GM23338 (cell line): Measurements from ENCODE around the gene ZNF804B. TPM values are rescaled to one million over a fixed set of nuclear protein-coding genes. Genes with fewer than 3 reads are reported as not detected.
A peak's percentile ranks its signal among the peaks of the same experiment; 100 is the strongest.

ENCODE experiments used
- ATAC-seq: fragments of 200-7000 bp; cut with Tn5 transposase; 3 replicates; pipeline ENCODE4 v1.9.1; 2020
- DNase-seq: peaks from one replicate; pipeline ENCODE4 v3.0.0-alpha.2; 2015; ENCODE audit warnings: low spot score
- H2AFZ ChIP-seq: fragments of 200-600 bp; sonication (generic); 2 replicates; pipeline ENCODE4 v1.8.0; 2016; ENCODE audit warnings: antibody characterized with exemption, mild to moderate bottlenecking, moderate library complexity
- H3F3A ChIP-seq: fragments of 200-600 bp; sonication (generic); replicated peaks from 2 replicates; pipeline ENCODE4 v1.8.0; 2017; ENCODE audit warnings: antibody characterized with exemption, mixed run types, low read depth
- H3K27ac ChIP-seq: fragments of 200-600 bp; sonication (generic); 2 replicates; pipeline ENCODE4 v1.6.1; 2016; ENCODE audit warnings: low read depth
- H3K27me3 ChIP-seq: fragments of 200-600 bp; sonication (generic); 2 replicates; pipeline ENCODE4 v1.8.0; 2016; ENCODE audit warnings: mild to moderate bottlenecking, mixed run types, moderate library complexity; ENCODE audit not compliant: insufficient read depth
- H3K36me3 ChIP-seq: fragments of 200-600 bp; sonication (generic); 2 replicates; pipeline ENCODE4 v1.8.0; 2016; ENCODE audit warnings: mild to moderate bottlenecking; ENCODE audit not compliant: insufficient read depth
- H3K4me1 ChIP-seq: fragments of 200-600 bp; sonication (generic); 2 replicates; pipeline ENCODE4 v1.8.0; 2016; ENCODE audit warnings: mild to moderate bottlenecking, moderate library complexity; ENCODE audit not compliant: insufficient read depth
- H3K4me2 ChIP-seq: fragments of 200-600 bp; sonication (generic); 2 replicates; pipeline ENCODE4 v1.7.1; 2017; ENCODE audit warnings: mixed run types
- H3K4me3 ChIP-seq: fragments of 200-600 bp; sonication (generic); 2 replicates; pipeline ENCODE4 v1.6.1; 2016; ENCODE audit warnings: mixed run types
- H3K79me2 ChIP-seq: fragments of 200-600 bp; sonication (generic); replicated peaks from 2 replicates; pipeline ENCODE4 v1.8.0; 2017; ENCODE audit warnings: mild to moderate bottlenecking; ENCODE audit not compliant: insufficient read depth
- H3K9me2 ChIP-seq: fragments of 200-600 bp; sonication (generic); 2 replicates; pipeline ENCODE4 v1.8.0; 2017; ENCODE audit not compliant: insufficient read depth
- H4K20me1 ChIP-seq: fragments of 200-600 bp; sonication (generic); replicated peaks from 2 replicates; pipeline ENCODE4 v1.8.0; 2017; ENCODE audit warnings: mild to moderate bottlenecking; ENCODE audit not compliant: insufficient read depth
- H3K27ac Mint-ChIP-seq: 2 replicates; pipeline ENCODE4 v1.8.0; 2020; ENCODE audit warnings: inconsistent platforms, mild to moderate bottlenecking, moderate library complexity, mixed read lengths
- H3K27me3 Mint-ChIP-seq: 3 replicates; pipeline ENCODE4 v1.8.0; 2022; ENCODE audit warnings: low read depth, mild to moderate bottlenecking, moderate library complexity, mixed read lengths, inconsistent platforms; ENCODE audit not compliant: insufficient read depth, poor library complexity
- H3K36me3 Mint-ChIP-seq: 3 replicates; pipeline ENCODE4 v1.8.0; 2021; ENCODE audit warnings: low read depth, mild to moderate bottlenecking, inconsistent platforms, moderate library complexity, mixed read lengths
- H3K4me1 Mint-ChIP-seq: 3 replicates; pipeline ENCODE4 v1.8.0; 2020; ENCODE audit warnings: mild to moderate bottlenecking, inconsistent platforms, mixed read lengths
- H3K4me3 Mint-ChIP-seq: 3 replicates; pipeline ENCODE4 v1.8.0; 2021; ENCODE audit warnings: moderate library complexity, mild to moderate bottlenecking, inconsistent platforms, mixed read lengths
- H3K9me3 Mint-ChIP-seq: 3 replicates; pipeline ENCODE4 v1.8.0; 2020; ENCODE audit warnings: moderate library complexity, mild to moderate bottlenecking, inconsistent platforms, mixed read lengths
- CREB1 ChIP-seq: fragments of 250-450 bp; sonication (Bioruptor Pico); IDR thresholded peaks from 2 replicates; pipeline ENCODE4 v1.5.0; 2020; ENCODE audit warnings: low read depth, mild to moderate bottlenecking, moderate library complexity
- EZH2 ChIP-seq: fragments of 200-600 bp; sonication (generic); IDR thresholded peaks from one replicate; pipeline ENCODE4 v1.8.0; 2017; ENCODE audit warnings: antibody characterized with exemption, mild to moderate bottlenecking, low read depth; ENCODE audit not compliant: unreplicated experiment
- EZH2phosphoT487 ChIP-seq: fragments of 200-600 bp; sonication (generic); IDR thresholded peaks from one replicate; pipeline ENCODE4 v1.8.1; 2018; ENCODE audit warnings: antibody characterized with exemption; ENCODE audit not compliant: unreplicated experiment
- JUNB ChIP-seq: IDR thresholded peaks from one replicate; pipeline ENCODE4 v1.6.1; 2016; ENCODE audit warnings: antibody characterized with exemption; ENCODE audit not compliant: unreplicated experiment
- NANOG ChIP-seq: IDR thresholded peaks from 2 replicates; pipeline ENCODE4 v1.6.1; 2016; ENCODE audit warnings: antibody characterized with exemption, borderline replicate concordance
- POLR2AphosphoS5 ChIP-seq: IDR thresholded peaks from 2 replicates; pipeline ENCODE4 v1.6.1; 2016; ENCODE audit warnings: antibody characterized with exemption, low read depth
- STAT1 ChIP-seq: IDR thresholded peaks from one replicate; pipeline ENCODE4 v1.6.1; 2016; ENCODE audit warnings: antibody characterized with exemption; ENCODE audit not compliant: unreplicated experiment
- ZNF114 ChIP-seq: fragments of 250-450 bp; sonication (Bioruptor Pico); IDR thresholded peaks from 2 replicates; pipeline ENCODE4 v1.5.0; 2020; ENCODE audit warnings: mild to moderate bottlenecking, moderate library complexity
- ZNF331 ChIP-seq: fragments of 250-450 bp; sonication (Bioruptor Pico); IDR thresholded peaks from 2 replicates; pipeline ENCODE4 v1.5.0; 2020; ENCODE audit warnings: low read depth, mild to moderate bottlenecking, moderate library complexity
- polyA plus RNA-seq: library from polyadenylated mRNA; unstranded; fragments of >200 nt; fragmentation: Nextera tagmentation; extraction: Ambion mirVana; gene quantifications from 2 replicates; pipeline ENCODE4 v1.2.1, GENCODE V29; 2016
- total RNA-seq: library from RNA; depleted of rRNA; stranded (reverse); fragments of >200 nt; shearing (Covaris generic); gene quantifications from 2 replicates; pipeline ENCODE4 v1.2.3, GENCODE V29; 2014
- TF ChIP-seq, protein P1 (sequence below), 2 experiments: fragments of 200-600 bp in 1 of 2; sonication (generic) in 1 of 2; conservative IDR thresholded peaks; 2 replicates each; pipeline versions ENCODE4 v1.5.1 to v1.6.1; 2016 to 2017; ENCODE audit warnings: antibody characterized with exemption in 2 of 2, low read depth in 2 of 2, mild to moderate bottlenecking in 2 of 2, moderate library complexity in 1 of 2
- TF ChIP-seq, protein P2 (sequence below): fragments of 250-450 bp; sonication (Bioruptor Pico); IDR thresholded peaks from 2 replicates; pipeline ENCODE4 v1.5.0; 2020; ENCODE audit warnings: mild to moderate bottlenecking, moderate library complexity
- TF ChIP-seq, protein P3 (sequence below): IDR thresholded peaks from one replicate; pipeline ENCODE4 v1.6.1; 2018; ENCODE audit warnings: antibody characterized with exemption; ENCODE audit not compliant: unreplicated experiment
- TF ChIP-seq, protein P4 (sequence below): IDR thresholded peaks from 2 replicates; pipeline ENCODE4 v1.6.1; 2016; ENCODE audit warnings: antibody characterized with exemption

ZNF804B gene
- total and polyA plus RNA-seq, 2 experiments from 2014 or later: not detected

DNA sequence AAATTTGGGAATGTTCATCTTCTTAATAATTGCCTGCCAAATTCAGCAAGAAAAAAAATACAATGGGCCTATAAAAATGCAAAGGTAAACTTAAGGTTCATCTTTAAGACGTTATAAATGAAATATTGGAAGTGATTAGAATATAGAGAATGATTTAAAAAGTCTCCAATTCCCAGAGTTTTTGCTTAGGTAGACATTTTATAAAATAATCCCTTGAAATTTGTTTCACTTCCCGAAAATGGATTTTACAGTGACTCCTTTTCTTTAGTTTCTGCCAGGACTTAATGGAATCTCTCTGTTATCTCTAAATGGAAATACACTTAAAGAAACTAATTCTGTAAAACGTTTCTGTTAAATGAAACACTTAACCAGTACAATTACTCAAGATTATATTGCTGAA, 580.2 kb downstream of the ZNF804B start:
- no peaks in the 10 kb centered on the region for H3K27me3 ChIP-seq
- H3K27me3 Mint-ChIP-seq: peaks cover 3% of the 10 kb centered on the region
- no peak for TF ChIP-seq ZNF114 (CRISPR knock-in tag)
- no peak for TF ChIP-seq EZH2
- no peak for TF ChIP-seq CREB1 (CRISPR knock-in tag)
- no peak for TF ChIP-seq ZNF331 (CRISPR knock-in tag)
- TF ChIP-seq, protein P1, sequence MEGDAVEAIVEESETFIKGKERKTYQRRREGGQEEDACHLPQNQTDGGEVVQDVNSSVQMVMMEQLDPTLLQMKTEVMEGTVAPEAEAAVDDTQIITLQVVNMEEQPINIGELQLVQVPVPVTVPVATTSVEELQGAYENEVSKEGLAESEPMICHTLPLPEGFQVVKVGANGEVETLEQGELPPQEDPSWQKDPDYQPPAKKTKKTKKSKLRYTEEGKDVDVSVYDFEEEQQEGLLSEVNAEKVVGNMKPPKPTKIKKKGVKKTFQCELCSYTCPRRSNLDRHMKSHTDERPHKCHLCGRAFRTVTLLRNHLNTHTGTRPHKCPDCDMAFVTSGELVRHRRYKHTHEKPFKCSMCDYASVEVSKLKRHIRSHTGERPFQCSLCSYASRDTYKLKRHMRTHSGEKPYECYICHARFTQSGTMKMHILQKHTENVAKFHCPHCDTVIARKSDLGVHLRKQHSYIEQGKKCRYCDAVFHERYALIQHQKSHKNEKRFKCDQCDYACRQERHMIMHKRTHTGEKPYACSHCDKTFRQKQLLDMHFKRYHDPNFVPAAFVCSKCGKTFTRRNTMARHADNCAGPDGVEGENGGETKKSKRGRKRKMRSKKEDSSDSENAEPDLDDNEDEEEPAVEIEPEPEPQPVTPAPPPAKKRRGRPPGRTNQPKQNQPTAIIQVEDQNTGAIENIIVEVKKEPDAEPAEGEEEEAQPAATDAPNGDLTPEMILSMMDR (conservative IDR thresholded peaks at IDR 0.05; ENCODE audit: low read depth in 2 of 2): no peak
- TF ChIP-seq, protein P2, sequence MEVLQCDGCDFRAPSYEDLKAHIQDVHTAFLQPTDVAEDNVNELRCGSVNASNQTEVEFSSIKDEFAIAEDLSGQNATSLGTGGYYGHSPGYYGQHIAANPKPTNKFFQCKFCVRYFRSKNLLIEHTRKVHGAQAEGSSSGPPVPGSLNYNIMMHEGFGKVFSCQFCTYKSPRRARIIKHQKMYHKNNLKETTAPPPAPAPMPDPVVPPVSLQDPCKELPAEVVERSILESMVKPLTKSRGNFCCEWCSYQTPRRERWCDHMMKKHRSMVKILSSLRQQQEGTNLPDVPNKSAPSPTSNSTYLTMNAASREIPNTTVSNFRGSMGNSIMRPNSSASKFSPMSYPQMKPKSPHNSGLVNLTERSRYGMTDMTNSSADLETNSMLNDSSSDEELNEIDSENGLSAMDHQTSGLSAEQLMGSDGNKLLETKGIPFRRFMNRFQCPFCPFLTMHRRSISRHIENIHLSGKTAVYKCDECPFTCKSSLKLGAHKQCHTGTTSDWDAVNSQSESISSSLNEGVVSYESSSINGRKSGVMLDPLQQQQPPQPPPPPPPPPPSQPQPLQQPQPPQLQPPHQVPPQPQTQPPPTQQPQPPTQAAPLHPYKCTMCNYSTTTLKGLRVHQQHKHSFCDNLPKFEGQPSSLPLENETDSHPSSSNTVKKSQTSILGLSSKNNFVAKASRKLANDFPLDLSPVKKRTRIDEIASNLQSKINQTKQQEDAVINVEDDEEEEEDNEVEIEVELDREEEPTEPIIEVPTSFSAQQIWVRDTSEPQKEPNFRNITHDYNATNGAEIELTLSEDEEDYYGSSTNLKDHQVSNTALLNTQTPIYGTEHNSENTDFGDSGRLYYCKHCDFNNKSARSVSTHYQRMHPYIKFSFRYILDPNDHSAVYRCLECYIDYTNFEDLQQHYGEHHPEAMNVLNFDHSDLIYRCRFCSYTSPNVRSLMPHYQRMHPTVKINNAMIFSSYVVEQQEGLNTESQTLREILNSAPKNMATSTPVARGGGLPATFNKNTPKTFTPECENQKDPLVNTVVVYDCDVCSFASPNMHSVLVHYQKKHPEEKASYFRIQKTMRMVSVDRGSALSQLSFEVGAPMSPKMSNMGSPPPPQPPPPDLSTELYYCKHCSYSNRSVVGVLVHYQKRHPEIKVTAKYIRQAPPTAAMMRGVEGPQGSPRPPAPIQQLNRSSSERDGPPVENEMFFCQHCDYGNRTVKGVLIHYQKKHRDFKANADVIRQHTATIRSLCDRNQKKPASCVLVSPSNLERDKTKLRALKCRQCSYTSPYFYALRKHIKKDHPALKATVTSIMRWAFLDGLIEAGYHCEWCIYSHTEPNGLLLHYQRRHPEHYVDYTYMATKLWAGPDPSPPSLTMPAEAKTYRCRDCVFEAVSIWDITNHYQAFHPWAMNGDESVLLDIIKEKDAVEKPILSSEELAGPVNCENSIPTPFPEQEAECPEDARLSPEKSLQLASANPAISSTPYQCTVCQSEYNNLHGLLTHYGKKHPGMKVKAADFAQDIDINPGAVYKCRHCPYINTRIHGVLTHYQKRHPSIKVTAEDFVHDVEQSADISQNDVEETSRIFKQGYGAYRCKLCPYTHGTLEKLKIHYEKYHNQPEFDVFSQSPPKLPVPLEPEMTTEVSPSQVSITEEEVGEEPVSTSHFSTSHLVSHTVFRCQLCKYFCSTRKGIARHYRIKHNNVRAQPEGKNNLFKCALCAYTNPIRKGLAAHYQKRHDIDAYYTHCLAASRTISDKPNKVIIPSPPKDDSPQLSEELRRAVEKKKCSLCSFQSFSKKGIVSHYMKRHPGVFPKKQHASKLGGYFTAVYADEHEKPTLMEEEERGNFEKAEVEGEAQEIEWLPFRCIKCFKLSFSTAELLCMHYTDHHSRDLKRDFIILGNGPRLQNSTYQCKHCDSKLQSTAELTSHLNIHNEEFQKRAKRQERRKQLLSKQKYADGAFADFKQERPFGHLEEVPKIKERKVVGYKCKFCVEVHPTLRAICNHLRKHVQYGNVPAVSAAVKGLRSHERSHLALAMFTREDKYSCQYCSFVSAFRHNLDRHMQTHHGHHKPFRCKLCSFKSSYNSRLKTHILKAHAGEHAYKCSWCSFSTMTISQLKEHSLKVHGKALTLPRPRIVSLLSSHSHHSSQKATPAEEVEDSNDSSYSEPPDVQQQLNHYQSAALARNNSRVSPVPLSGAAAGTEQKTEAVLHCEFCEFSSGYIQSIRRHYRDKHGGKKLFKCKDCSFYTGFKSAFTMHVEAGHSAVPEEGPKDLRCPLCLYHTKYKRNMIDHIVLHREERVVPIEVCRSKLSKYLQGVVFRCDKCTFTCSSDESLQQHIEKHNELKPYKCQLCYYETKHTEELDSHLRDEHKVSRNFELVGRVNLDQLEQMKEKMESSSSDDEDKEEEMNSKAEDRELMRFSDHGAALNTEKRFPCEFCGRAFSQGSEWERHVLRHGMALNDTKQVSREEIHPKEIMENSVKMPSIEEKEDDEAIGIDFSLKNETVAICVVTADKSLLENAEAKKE: no peak
- TF ChIP-seq, protein P3, sequence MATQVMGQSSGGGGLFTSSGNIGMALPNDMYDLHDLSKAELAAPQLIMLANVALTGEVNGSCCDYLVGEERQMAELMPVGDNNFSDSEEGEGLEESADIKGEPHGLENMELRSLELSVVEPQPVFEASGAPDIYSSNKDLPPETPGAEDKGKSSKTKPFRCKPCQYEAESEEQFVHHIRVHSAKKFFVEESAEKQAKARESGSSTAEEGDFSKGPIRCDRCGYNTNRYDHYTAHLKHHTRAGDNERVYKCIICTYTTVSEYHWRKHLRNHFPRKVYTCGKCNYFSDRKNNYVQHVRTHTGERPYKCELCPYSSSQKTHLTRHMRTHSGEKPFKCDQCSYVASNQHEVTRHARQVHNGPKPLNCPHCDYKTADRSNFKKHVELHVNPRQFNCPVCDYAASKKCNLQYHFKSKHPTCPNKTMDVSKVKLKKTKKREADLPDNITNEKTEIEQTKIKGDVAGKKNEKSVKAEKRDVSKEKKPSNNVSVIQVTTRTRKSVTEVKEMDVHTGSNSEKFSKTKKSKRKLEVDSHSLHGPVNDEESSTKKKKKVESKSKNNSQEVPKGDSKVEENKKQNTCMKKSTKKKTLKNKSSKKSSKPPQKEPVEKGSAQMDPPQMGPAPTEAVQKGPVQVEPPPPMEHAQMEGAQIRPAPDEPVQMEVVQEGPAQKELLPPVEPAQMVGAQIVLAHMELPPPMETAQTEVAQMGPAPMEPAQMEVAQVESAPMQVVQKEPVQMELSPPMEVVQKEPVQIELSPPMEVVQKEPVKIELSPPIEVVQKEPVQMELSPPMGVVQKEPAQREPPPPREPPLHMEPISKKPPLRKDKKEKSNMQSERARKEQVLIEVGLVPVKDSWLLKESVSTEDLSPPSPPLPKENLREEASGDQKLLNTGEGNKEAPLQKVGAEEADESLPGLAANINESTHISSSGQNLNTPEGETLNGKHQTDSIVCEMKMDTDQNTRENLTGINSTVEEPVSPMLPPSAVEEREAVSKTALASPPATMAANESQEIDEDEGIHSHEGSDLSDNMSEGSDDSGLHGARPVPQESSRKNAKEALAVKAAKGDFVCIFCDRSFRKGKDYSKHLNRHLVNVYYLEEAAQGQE: no peak
- no peak for TF ChIP-seq JUNB
- no peak for TF ChIP-seq STAT1
- TF ChIP-seq, protein P4, sequence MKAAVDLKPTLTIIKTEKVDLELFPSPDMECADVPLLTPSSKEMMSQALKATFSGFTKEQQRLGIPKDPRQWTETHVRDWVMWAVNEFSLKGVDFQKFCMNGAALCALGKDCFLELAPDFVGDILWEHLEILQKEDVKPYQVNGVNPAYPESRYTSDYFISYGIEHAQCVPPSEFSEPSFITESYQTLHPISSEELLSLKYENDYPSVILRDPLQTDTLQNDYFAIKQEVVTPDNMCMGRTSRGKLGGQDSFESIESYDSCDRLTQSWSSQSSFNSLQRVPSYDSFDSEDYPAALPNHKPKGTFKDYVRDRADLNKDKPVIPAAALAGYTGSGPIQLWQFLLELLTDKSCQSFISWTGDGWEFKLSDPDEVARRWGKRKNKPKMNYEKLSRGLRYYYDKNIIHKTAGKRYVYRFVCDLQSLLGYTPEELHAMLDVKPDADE: no peak
- TF ChIP-seq NANOG: no peak
- no peak for TF ChIP-seq POLR2AphosphoS5
- TF ChIP-seq EZH2phosphoT487: no peak
- peaks cover 11% of the 10 kb centered on the region; the same call in 1 of the 2 replicates for H3K4me1 ChIP-seq
- H3K4me1 Mint-ChIP-seq: peaks cover 25% of the 10 kb centered on the region
- no peak for ATAC-seq
- no peak overlapping the region for H3K27ac ChIP-seq
- H3K9me3 Mint-ChIP-seq: no peaks in the 10 kb centered on the region
- no peak overlapping the region for H3K4me3 Mint-ChIP-seq
- no peak overlapping the region for H3K4me2 ChIP-seq
- no peaks in the 10 kb centered on the region for H3K9me2 ChIP-seq
- no peak overlapping the region for H3K27ac Mint-ChIP-seq
- no peaks in the 10 kb centered on the region for H3K36me3 ChIP-seq
- H3K36me3 Mint-ChIP-seq: no peaks in the 10 kb centered on the region
- no peaks in the 10 kb centered on the region for H3K79me2 ChIP-seq
- H3K4me3 ChIP-seq: no peak overlapping the region
- no peak for DNase-seq
- no peaks in the 10 kb centered on the region for H4K20me1 ChIP-seq
- peak overlapping the region; percentile 9; the same call in 1 of the 2 replicates for H2AFZ ChIP-seq
- H3F3A ChIP-seq: no peaks in the 10 kb centered on the region
